ENCODE data around the gene TPCN2.
A peak's percentile ranks its signal among the peaks of the same experiment; 100 is the strongest.

Gene TPCN2

GRCh38 chr11:69010964-69011623 is 37.6 kb upstream of the TPCN2 start:
- peak; percentile 46 for DNase-seq (ENCODE audit: low read depth)

- DNase-seq (ENCODE audit: low read depth) = no peak
Observed at GRCh38 chr11:69011624-69012091, 37.1 kb upstream of the TPCN2 start.

GRCh38 chr11:69012092-69013008 is 36.4 kb upstream of the TPCN2 start:
- no peak for DNase-seq (ENCODE audit: low read depth)

GRCh38 chr11:69013009-69013951 is 35.5 kb upstream of the TPCN2 start, which contains the start of gene MRGPRF:
TSS of gene MRGPRF (minus strand) at chr11:69013246. CDS start at chr11:69009901, 3,345 bp downstream.
- DNase-seq (ENCODE audit: low read depth) = no peak

- DNase-seq (ENCODE audit: low read depth) = no peak
Observed at GRCh38 chr11:69014084-69014851, 34.5 kb upstream of the TPCN2 start.

- no peak for DNase-seq (ENCODE audit: low read depth)
Observed at GRCh38 chr11:69014898-69015549, 33.7 kb upstream of the TPCN2 start.

GRCh38 chr11:69017951-69018350 is 30.8 kb upstream of the TPCN2 start:
- DNase-seq (ENCODE audit: low read depth) = no peak

- no peak for DNase-seq (ENCODE audit: low read depth)
Observed at GRCh38 chr11:69018924-69019323, 29.8 kb upstream of the TPCN2 start.

GRCh38 chr11:69022260-69022659 is 26.5 kb upstream of the TPCN2 start:
- no peak for DNase-seq (ENCODE audit: low read depth)

GRCh38 chr11:69024509-69024908 is 24.2 kb upstream of the TPCN2 start:
- DNase-seq (ENCODE audit: low read depth) = no peak

- DNase-seq (ENCODE audit: low read depth) = no peak
Observed at GRCh38 chr11:69027704-69028372, 20.9 kb upstream of the TPCN2 start.

GRCh38 chr11:69030301-69030700 is 18.4 kb upstream of the TPCN2 start:
- DNase-seq (ENCODE audit: low read depth) = no peak

- no peak for DNase-seq (ENCODE audit: low read depth)
Observed at GRCh38 chr11:69032833-69033232, 15.9 kb upstream of the TPCN2 start.

- no peak for DNase-seq (ENCODE audit: low read depth)
Observed at GRCh38 chr11:69033431-69033830, 15.3 kb upstream of the TPCN2 start.

GRCh38 chr11:69034123-69034867 is 14.4 kb upstream of the TPCN2 start:
- DNase-seq (ENCODE audit: low read depth) = no peak

GRCh38 chr11:69035150-69035945 is 13.4 kb upstream of the TPCN2 start:
- DNase-seq (ENCODE audit: low read depth) = no peak

- no peak for DNase-seq (ENCODE audit: low read depth)
Observed at GRCh38 chr11:69035946-69036340, 12.8 kb upstream of the TPCN2 start.

- no peak for DNase-seq (ENCODE audit: low read depth)
Observed at GRCh38 chr11:69037074-69037473, 11.7 kb upstream of the TPCN2 start.

GRCh38 chr11:69037544-69037943 is 11.2 kb upstream of the TPCN2 start:
- no peak for DNase-seq (ENCODE audit: low read depth)

Measured in activated T-cell treated with anti-CD3 and anti-CD28 coated beads for 24 hours (primary cell).